ENCODE measurements around the gene FGFBP1.

DNA sequence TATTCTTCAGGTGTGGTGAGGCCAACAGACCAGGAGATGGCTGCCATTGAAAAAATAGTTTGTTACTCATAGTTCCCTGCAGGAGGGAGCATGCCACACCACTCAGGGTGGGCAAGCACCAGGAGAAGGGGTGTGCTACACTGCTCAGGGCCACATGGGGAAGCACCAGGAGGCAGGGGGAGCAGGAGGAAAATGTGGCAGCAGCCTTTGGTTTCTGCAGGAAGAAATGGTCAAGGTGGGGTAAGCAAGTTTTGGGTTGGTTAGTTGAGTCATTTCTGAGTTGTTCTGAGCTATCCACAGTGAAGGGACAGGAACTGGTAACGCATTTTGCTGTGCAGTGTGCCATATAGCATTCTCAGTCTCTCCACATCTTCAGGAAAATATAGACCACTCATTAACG, 23.8 kb downstream of the FGFBP1 start:
- TF ChIP-seq CTCF (IDR thresholded peaks at IDR 0.05) (no peak), EZH2phosphoT487 (IDR thresholded peaks at IDR 0.05) (no peak)

Data from neural progenitor cell (in vitro differentiated cells).